ENCODE data around the gene HOXC11.

DNA sequence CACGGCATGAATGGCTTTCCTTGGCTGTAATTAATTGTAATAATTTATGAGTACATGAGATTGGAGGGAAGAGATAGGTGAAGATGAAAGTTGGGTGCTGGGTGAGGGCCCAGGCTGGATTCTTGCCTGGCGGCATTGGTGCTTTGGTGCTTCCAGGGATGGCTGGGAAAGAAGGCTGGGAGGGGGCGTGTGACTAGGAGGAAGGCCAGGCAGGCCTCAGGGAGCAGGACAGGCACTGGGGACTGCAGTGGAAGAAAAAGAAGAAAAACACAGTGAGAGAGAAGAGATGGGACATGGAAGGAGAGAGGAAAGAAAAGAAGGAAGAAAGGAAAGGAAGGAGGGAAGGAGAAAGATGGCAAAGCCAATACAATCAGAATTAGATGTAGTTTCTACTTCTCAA is 30.7 kb downstream of the HOXC11 start:
- TF ChIP-seq CTCF (IDR thresholded peaks at IDR 0.05; ENCODE audit: low read depth, low read length), result no peak
- TF ChIP-seq POLR2A (IDR thresholded peaks at IDR 0.05; ENCODE audit: extremely low read depth, insufficient read length), result no peak
